H9 (cell line): Measurements from ENCODE around the gene ZCWPW1. TPM values are rescaled to one million over a fixed set of nuclear protein-coding genes. Genes with fewer than 3 reads are reported as not detected.

Experiments used
- DNase-seq: peaks from one replicate; pipeline ENCODE4 v3.0.0-alpha.2; 2017
- H2AFZ ChIP-seq: one replicate; pipeline ENCODE4 v1.6.1; 2013; ENCODE audit warnings: mild to moderate bottlenecking, low read length, control low read depth, moderate library complexity
- H2AK5ac ChIP-seq: 2 replicates; pipeline ENCODE4 v1.6.1; 2013; ENCODE audit warnings: low read length, control low read depth, mixed read lengths; ENCODE audit not compliant: insufficient read length
- H2BK120ac ChIP-seq: one replicate; pipeline ENCODE4 v1.6.1; 2013; ENCODE audit warnings: low read depth, mild to moderate bottlenecking, low read length, control low read depth, inconsistent platforms; ENCODE audit not compliant: poor library complexity, severe bottlenecking
- H2BK12ac ChIP-seq: 2 replicates; pipeline ENCODE4 v1.6.1; 2013; ENCODE audit warnings: low read length, control low read depth, mixed read lengths, low read depth; ENCODE audit not compliant: insufficient read length
- H2BK15ac ChIP-seq: 2 replicates; pipeline ENCODE4 v1.6.1; 2013; ENCODE audit warnings: low read depth, low read length, control low read depth
- H2BK20ac ChIP-seq: one replicate; pipeline ENCODE4 v1.6.1; 2013; ENCODE audit warnings: low read depth, mild to moderate bottlenecking, low read length, control low read depth, inconsistent platforms; ENCODE audit not compliant: poor library complexity, severe bottlenecking
- H2BK5ac ChIP-seq: 2 replicates; pipeline ENCODE4 v1.6.1; 2013; ENCODE audit warnings: low read length, control low read depth, mixed read lengths; ENCODE audit not compliant: insufficient read length
- H3K14ac ChIP-seq: 2 replicates; pipeline ENCODE4 v1.6.1; 2013; ENCODE audit warnings: low read length, control low read depth; ENCODE audit not compliant: insufficient read depth
- H3K18ac ChIP-seq: 2 replicates; pipeline ENCODE4 v1.6.1; 2013; ENCODE audit warnings: low read depth, mild to moderate bottlenecking, mixed read lengths, low read length, control low read depth; ENCODE audit not compliant: insufficient read length
- H3K23ac ChIP-seq: 2 replicates; pipeline ENCODE4 v1.6.1; 2013; ENCODE audit warnings: low read length, control low read depth, mixed read lengths, low read depth; ENCODE audit not compliant: insufficient read length
- H3K23me2 ChIP-seq: 2 replicates; pipeline ENCODE4 v1.6.1; 2013; ENCODE audit warnings: low read depth, mild to moderate bottlenecking, mixed read lengths, low read length, control low read depth; ENCODE audit not compliant: insufficient read length, poor library complexity, severe bottlenecking
- H3K27ac ChIP-seq: 2 replicates; pipeline ENCODE4 v1.5.1; 2013; ENCODE audit warnings: low read length, control low read depth, mixed read lengths, low read depth; ENCODE audit not compliant: insufficient read length
- H3K27me3 ChIP-seq: 2 replicates; pipeline ENCODE4 v1.6.1; 2013; ENCODE audit warnings: low read length, control low read depth, inconsistent platforms; ENCODE audit not compliant: insufficient read depth
- H3K4ac ChIP-seq: 2 replicates; pipeline ENCODE4 v1.6.1; 2013; ENCODE audit warnings: low read depth, mild to moderate bottlenecking, control low read depth, inconsistent platforms, low read length, moderate library complexity
- H3K4me1 ChIP-seq: 2 replicates; pipeline ENCODE4 v1.6.1; 2013; ENCODE audit warnings: low read length, control low read depth, inconsistent platforms; ENCODE audit not compliant: insufficient read depth
- H3K4me2 ChIP-seq: 2 replicates; pipeline ENCODE4 v1.6.1; 2013; ENCODE audit warnings: low read length, control low read depth, mixed read lengths; ENCODE audit not compliant: insufficient read length, insufficient read depth
- H3K56ac ChIP-seq: 2 replicates; pipeline ENCODE4 v1.6.1; 2013; ENCODE audit warnings: low read depth, mild to moderate bottlenecking, mixed read lengths, low read length, control low read depth; ENCODE audit not compliant: insufficient read length
- H3K79me1 ChIP-seq: 2 replicates; pipeline ENCODE4 v1.6.1; 2013; ENCODE audit warnings: low read depth, mild to moderate bottlenecking, moderate library complexity, low read length, control low read depth, inconsistent platforms; ENCODE audit not compliant: insufficient read depth, poor library complexity, severe bottlenecking
- H3K79me2 ChIP-seq: 2 replicates; pipeline ENCODE4 v1.6.1; 2013; ENCODE audit warnings: low read length, control low read depth, inconsistent platforms; ENCODE audit not compliant: insufficient read depth
- H3K9ac ChIP-seq: 2 replicates; pipeline ENCODE4 v1.6.1; 2013; ENCODE audit warnings: low read length, control low read depth, mixed read lengths; ENCODE audit not compliant: insufficient read length; ENCODE audit errors: extremely low read depth
- H3K9me3 ChIP-seq: one replicate; pipeline ENCODE4 v1.6.1; 2013; ENCODE audit warnings: low read depth, low read length, inconsistent platforms; ENCODE audit not compliant: control insufficient read depth
- H3T11ph ChIP-seq: one replicate; pipeline ENCODE4 v1.6.1; 2013; ENCODE audit warnings: mild to moderate bottlenecking, low read length, control low read depth, inconsistent platforms
- H4K20me1 ChIP-seq: one replicate; pipeline ENCODE4 v1.6.1; 2013; ENCODE audit not compliant: control insufficient read depth, insufficient read length, insufficient read depth
- H4K5ac ChIP-seq: 2 replicates; pipeline ENCODE4 v1.6.1; 2013; ENCODE audit warnings: low read depth, mild to moderate bottlenecking, mixed read lengths, low read length, control low read depth; ENCODE audit not compliant: insufficient read length
- H4K8ac ChIP-seq: replicated peaks from 2 replicates; pipeline ENCODE4 v1.6.1; 2013; ENCODE audit warnings: low read length, control low read depth, mixed read lengths, low read depth; ENCODE audit not compliant: insufficient read length
- H4K91ac ChIP-seq: 2 replicates; pipeline ENCODE4 v1.6.1; 2013; ENCODE audit warnings: low read depth, mild to moderate bottlenecking, moderate library complexity, mixed read lengths, low read length, control low read depth; ENCODE audit not compliant: insufficient read length
- H3K27ac Mint-ChIP-seq, 3 experiments: 2 replicates in 2 of 3; 3 replicates in 1 of 3; pipeline ENCODE4 v1.8.0; 2020 to 2021; ENCODE audit warnings: mixed read lengths in 3 of 3, mild to moderate bottlenecking in 1 of 3, moderate library complexity in 1 of 3
- H3K27me3 Mint-ChIP-seq: 2 replicates; pipeline ENCODE4 v1.8.0; 2021; ENCODE audit warnings: low read depth, mild to moderate bottlenecking, moderate library complexity, mixed read lengths
- H3K36me3 Mint-ChIP-seq, 3 experiments: 2 replicates in 2 of 3; 3 replicates in 1 of 3; pipeline ENCODE4 v1.8.0; 2020 to 2021; ENCODE audit warnings: low read depth in 3 of 3, mixed read lengths in 3 of 3; ENCODE audit not compliant: insufficient read depth in 1 of 3
- H3K4me1 Mint-ChIP-seq, 2 experiments: 2 replicates each; pipeline ENCODE4 v1.8.0; 2020; ENCODE audit warnings: mixed read lengths in 2 of 2
- H3K4me3 Mint-ChIP-seq, 2 experiments: 2 replicates in 1 of 2; 3 replicates in 1 of 2; pipeline ENCODE4 v1.8.0; 2020 to 2021; ENCODE audit warnings: mild to moderate bottlenecking in 2 of 2, mixed read lengths in 2 of 2, moderate library complexity in 1 of 2
- H3K9me3 Mint-ChIP-seq, 2 experiments: 2 replicates in 1 of 2; 3 replicates in 1 of 2; pipeline ENCODE4 v1.8.0; 2020; ENCODE audit warnings: mild to moderate bottlenecking in 2 of 2, mixed read lengths in 2 of 2, moderate library complexity in 1 of 2
- CTCF ChIP-seq: fragments of 200-600 bp; sonication (generic); conservative IDR thresholded peaks from 3 replicates; pipeline ENCODE4 v1.8.0; 2021; ENCODE audit warnings: antibody characterized with exemption, mild to moderate bottlenecking
- WGBS: extraction: QIAGEN DNeasy Blood & Tissue Kit; methylation state at CpG from one replicate; pipeline ENCODE4 v1.1.7; 2013; ENCODE audit warnings: missing lambda C conversion rate, low lambda C conversion rate, mixed read lengths; ENCODE audit not compliant: insufficient read length; ENCODE audit errors: extremely low coverage; 5-methylcytosine and 5-hydroxymethylcytosine counted together
- total RNA-seq: library from RNA; stranded (reverse); gene quantifications from 2 replicates; pipeline ENCODE4 v1.2.1, GENCODE V29; 2021

Gene ZCWPW1
- total RNA-seq, 1 experiment from 2014 or later: 1.1 TPM

- Histone ChIP-seq H3K23ac (no peak overlapping the region), H3K4ac (no peak overlapping the region), H2BK5ac (no peak overlapping the region), H2BK12ac (no peak overlapping the region), H2BK20ac (no peak overlapping the region), H3K9ac (no peak overlapping the region), H3T11ph (no peak overlapping the region), H3K9me3 (no peaks in the 10 kb centered on the region), H3K79me1 (no peaks in the 10 kb centered on the region), H2AK5ac (no peak overlapping the region), H3K4me1 (no peaks in the 10 kb centered on the region), H3K56ac (no peak overlapping the region), H4K20me1 (no peaks in the 10 kb centered on the region), H4K91ac (no peak overlapping the region), H3K4me2 (no peak overlapping the region), H2AFZ (no peak overlapping the region), H3K79me2 (no peaks in the 10 kb centered on the region), H4K8ac (no peak overlapping the region), H3K23me2 (no peaks in the 10 kb centered on the region), H3K27me3 (no peaks in the 10 kb centered on the region), H3K14ac (no peak overlapping the region), H2BK120ac (no peak overlapping the region), H4K5ac (no peak overlapping the region), H2BK15ac (no peak overlapping the region), H3K27ac (no peak overlapping the region), H3K18ac (no peak overlapping the region)
- no peak for TF ChIP-seq CTCF
- Mint-ChIP-seq H3K27ac (no peak overlapping the region), H3K36me3 (no peaks in the 10 kb centered on the region), H3K27me3 (peaks cover 3% of the 10 kb centered on the region; the same call in 1 of the 2 replicates), H3K4me3 (no peak overlapping the region), H3K9me3 (no peaks in the 10 kb centered on the region), H3K4me1 (no peaks in the 10 kb centered on the region)
- no peak for DNase-seq
- WGBS: no CpG with 5 or more reads among the region's 1 CpG
These were observed 14.6 kb downstream of the ZCWPW1 start for GRCh38 chr7:100413889-100414288.
